GM18951 (cell line): ENCODE results near the gene ADCY5.
"Not testable (repeated sequence)": the region's sequence is repeated elsewhere in the genome, so short reads cannot be mapped to it uniquely, and the experiment has no call there.

ENCODE experiments used
- POLR2A ChIP-seq: IDR thresholded peaks from 4 replicates; pipeline ENCODE4 v1.6.1; 2011; ENCODE audit warnings: mild to moderate bottlenecking; ENCODE audit not compliant: insufficient read length, insufficient read depth; ENCODE audit errors: extremely low read depth
- in situ Hi-C: fragments of 300-500 bp; cut with MboI; formaldehyde crosslinking; loops from one replicate; pipeline ENCODE4 v1.12.0; 2022; ENCODE audit warnings: low sequenced_read_pairs, mixed read lengths, inconsistent platforms; ENCODE audit not compliant: unreplicated experiment

ADCY5 gene

GRCh38 chr3:123448536-123449101, at the start of gene ADCY5:
Gene ADCY5 (minus strand): TSS chr3:123449090. CDS start chr3:123448545, 545 bp downstream.
- in situ Hi-C loops: no loop called here
- no peak for TF ChIP-seq POLR2A

GRCh38 chr3:123493912-123494311, 45.0 kb upstream of the ADCY5 start:
- in situ Hi-C loops: loop anchor here (10.0 kb wide), 1 partner anchor 169 kb away; no protein-coding TSS in a partner anchor
- no peak for TF ChIP-seq POLR2A

GRCh38 chr3:123491966-123492587, 43.2 kb upstream of the ADCY5 start:
- TF ChIP-seq POLR2A: no peak
- in situ Hi-C loops: loop anchor here (10.0 kb wide), 1 partner anchor 167 kb away; no protein-coding TSS in a partner anchor

GRCh38 chr3:123489400-123490004, 40.6 kb upstream of the ADCY5 start:
- no peak for TF ChIP-seq POLR2A
- in situ Hi-C loops: loop anchor here (10.0 kb wide), 1 partner anchor 165 kb away; no protein-coding TSS in a partner anchor

DNA sequence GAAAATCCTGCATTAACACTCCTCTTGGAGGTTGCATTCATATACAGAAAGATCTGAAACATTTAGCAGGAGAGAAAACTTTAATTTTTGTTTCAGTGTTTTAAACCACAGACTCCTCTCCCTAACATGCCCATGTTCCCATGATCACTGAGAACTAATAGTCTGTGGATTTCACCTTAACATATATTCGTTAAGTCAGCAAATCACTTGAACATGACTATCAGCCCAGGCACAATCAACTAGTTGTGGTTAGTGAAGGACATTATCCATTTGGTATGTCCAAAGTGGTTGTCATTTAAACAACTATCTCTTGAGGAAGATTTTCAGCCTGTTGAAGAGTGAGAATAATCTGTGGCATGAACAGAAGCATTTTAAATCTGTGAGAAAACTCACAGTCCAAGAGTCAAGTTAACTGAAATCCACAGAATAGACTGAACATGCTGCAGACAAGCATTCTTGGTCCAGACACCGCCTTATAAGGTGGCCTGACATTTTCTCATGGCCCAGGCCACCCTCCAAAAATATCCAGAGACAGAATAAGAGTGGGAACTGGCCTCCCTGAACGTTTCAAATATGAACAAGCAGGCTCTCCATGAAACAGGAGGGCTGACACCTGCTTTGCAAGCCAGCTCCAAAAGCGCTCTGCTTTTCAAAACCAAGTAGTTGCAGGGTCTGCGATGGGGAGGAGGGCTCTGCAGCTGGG, 39.9 kb upstream of the ADCY5 start:
- in situ Hi-C loops: no loop called here
- TF ChIP-seq POLR2A: no peak

- in situ Hi-C loops: not testable (repeated sequence)
Observed at GRCh38 chr3:123487063-123487462, 38.2 kb upstream of the ADCY5 start.

DNA sequence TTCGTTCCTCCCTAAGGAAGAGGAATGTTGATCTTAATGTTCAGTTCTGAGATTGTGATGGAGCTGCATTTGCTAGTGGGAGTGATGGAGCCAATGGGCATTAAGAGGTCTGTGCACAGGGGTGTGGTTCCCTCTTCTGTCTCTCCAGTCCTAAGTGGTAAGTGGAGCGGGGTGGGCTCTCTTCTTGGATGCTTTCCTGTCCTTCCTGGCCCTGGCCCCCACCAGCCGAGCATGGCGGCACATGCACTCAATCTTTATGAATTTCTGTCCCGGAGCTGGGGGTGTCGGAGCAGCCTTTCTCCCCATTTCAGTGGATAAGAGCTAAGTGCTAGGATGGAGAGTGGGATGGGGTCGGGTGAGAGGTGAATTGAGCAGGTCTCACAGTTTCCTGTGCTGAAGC, 37.6 kb upstream of the ADCY5 start:
- TF ChIP-seq POLR2A: no peak
- in situ Hi-C loops: no loop called here

DNA sequence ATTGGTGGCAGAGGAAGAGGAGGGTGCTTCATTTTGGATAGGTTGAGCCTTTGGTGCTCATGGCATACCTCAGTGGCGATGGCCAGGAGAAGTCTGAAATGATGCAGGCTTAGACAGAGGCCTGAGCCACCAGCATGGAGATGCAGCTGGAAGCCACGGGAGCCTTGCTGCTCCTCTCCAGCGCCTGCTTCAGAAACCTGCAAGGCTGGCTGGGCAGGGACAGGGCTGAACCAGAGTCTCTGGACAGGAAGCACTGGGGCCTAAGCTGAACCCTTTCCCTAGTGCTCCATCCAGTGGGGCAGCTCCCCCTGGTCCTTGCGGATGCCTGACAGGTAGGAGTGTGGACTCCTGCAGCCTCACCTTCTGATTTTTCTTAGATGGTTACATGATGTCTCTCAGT, 36.7 kb upstream of the ADCY5 start:
- in situ Hi-C loops: no loop called here
- TF ChIP-seq POLR2A: no peak

DNA sequence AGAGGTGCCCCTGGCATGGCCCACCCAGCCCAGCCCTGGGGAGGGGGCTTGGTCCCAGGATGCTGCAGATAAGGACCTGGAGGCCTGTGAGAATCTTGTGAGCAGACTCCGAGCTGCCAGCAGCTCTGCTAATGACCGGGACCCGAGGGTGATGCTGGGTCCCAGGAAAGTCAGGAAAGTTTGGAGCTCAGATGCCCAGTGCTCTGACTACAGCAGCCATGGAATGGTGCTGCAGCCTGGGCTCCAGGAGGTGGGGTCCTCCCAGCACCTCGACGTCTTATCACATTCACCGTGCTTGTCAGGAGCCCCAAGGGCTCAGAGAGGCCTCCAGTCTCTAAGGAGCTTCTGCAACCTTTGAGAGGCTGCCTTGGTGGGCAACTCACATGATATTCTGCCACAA, 34.3 kb upstream of the ADCY5 start:
- TF ChIP-seq POLR2A: no peak

DNA sequence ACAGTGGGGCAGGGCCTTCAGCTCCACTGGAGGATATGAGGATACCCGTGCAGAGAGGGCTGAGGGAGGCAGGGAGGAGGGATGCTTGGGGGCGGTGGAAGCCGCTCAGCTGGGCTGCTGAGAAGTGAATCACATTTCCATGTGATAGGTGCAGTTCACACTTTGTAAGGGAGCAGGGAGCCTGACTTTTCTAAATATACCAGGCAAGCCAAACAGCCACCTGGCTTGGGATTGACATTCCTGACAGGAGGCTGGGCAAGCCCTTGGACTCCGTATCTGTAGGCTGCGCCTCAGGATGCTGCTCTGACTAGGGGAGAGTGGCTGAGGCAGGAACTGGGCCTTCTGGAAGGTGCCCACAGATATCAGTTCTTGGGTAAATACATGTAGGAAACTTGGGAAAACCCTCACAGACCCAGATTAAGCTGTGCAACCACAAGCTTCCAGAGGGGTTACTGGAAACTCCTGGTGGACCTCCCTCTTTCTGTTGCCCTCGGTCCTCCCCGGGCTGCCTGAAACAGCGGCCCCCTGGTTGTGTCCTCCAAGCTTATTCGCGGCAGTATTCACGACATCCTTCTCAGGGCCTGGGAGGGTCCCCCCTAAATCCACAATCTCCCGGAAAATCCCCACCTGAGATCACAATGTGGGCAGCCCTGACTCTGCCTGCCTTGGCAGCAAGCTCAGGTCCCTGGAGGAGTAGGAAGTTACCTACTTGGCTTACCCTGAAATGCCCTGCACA, 33.0 kb upstream of the ADCY5 start:
- TF ChIP-seq POLR2A: no peak
- in situ Hi-C loops: no loop called here

More for the DNA sequence above, 34.3 kb upstream of the ADCY5 start:
- in situ Hi-C loops: no loop called here

- in situ Hi-C loops: no loop called here
- no peak for TF ChIP-seq POLR2A
Observed at GRCh38 chr3:123481071-123481470, 32.2 kb upstream of the ADCY5 start.

DNA sequence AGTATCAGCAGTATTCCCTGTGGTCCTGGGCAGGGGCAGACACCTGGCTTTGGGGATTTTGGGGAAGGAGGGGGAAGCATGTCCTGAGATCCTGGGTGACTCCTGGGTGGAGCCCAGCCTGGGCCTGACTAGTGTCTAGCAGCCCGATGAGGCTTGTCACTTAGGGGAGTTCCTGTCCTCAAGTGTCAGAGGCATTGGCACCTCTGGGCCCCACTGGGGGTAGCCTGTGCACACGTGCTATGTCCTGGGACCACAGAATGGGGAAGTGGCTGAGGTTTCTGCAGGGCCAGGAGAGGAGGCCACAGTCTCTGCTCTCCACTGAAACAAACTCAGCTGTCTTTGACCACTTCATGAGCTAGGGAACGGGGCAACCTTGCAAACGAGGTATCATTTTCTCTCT, 31.5 kb upstream of the ADCY5 start:
- in situ Hi-C loops: no loop called here
- no peak for TF ChIP-seq POLR2A

DNA sequence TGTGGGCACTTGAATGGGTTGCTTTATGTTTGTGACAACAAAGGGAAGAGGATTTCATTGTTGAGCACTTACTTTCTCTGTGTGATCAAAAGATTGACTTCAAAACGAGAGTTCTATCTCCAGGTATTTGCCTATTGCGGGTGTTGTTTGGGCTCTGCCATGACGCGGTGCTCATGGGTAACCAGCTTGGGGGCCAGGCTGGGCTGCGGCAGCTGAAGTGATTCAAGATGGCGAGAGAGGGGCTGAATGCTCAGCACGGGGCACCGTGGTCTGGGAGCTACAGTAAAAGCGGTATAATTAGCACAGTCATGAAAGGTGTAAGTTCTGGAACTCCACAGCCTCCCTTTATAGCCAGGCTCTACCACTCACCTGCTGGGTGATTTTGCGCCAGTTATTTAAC, 31.0 kb upstream of the ADCY5 start:
- in situ Hi-C loops: no loop called here
- no peak for TF ChIP-seq POLR2A
